GM12878 (cell line): Measurements from ENCODE around the gene OFD1. TPM values are rescaled to one million over a fixed set of nuclear protein-coding genes. Genes with fewer than 3 reads are reported as not detected.

Experiments
- ATAC-seq: fragments of 200-7000 bp; cut with Tn5 transposase; 3 replicates; pipeline ENCODE4 v1.9.1; 2020; ENCODE audit warnings: mild to moderate bottlenecking, moderate library complexity
- BruUV-seq: library from RNA; stranded (reverse); fragments of 400-500 nt; replicated peaks from 2 replicates; lab custom pipeline; 2021; lab: Mats Ljungman, UMichigan
- CTCF ChIA-PET: fragments of 300-600 bp; sonication (Branson Sonifier 250); formaldehyde crosslinking; extraction: SDS; loops from one replicate; lab custom pipeline; 2021; ENCODE audit warnings: inconsistent platforms; lab: Yijun Ruan, JAX
- POLR2A ChIA-PET: fragments of 350-600 bp; formaldehyde crosslinking; extraction: SDS; loops from one replicate; lab custom pipeline; 2021; ENCODE audit warnings: inconsistent platforms; lab: Charles Lee
- RAD21 ChIA-PET: fragments of 300-600 bp; sonication (Branson Sonifier 250); formaldehyde crosslinking; loops from one replicate; lab custom pipeline; 2023; ENCODE audit warnings: antibody characterized with exemption; ENCODE audit not compliant: unreplicated experiment; lab: Charles Lee
- SMC1A ChIA-PET: fragments of 300-600 bp; sonication (Branson Sonifier 250); formaldehyde crosslinking; loops from one replicate; lab custom pipeline; 2023; ENCODE audit not compliant: unreplicated experiment, uncharacterized antibody; lab: Charles Lee
- DNase-seq: peaks from one replicate; pipeline ENCODE4 v3.0.0-alpha.2; 2011; ENCODE audit warnings: low read depth, low spot score
- FAIRE-seq: peaks from 3 replicates; lab custom pipeline; 2011; peaks lifted over from hg19 to GRCh38; lab: Jason Lieb, UNC
- H2AFZ ChIP-seq: 2 replicates; pipeline ENCODE4 v1.6.0; 2011; ENCODE audit warnings: low read depth, low read length, control low read depth; ENCODE audit not compliant: control insufficient read depth
- H3K27ac ChIP-seq: 2 replicates; pipeline ENCODE4 v1.5.1; 2011; ENCODE audit warnings: control low read depth; ENCODE audit not compliant: control insufficient read depth, insufficient read depth
- H3K27me3 ChIP-seq, 2 experiments: replicated peaks in 1 of 2; 2 replicates each; pipeline versions ENCODE4 v1.6.0 to v1.6.1; 2011; ENCODE audit warnings: low read length in 1 of 2; ENCODE audit not compliant: control insufficient read depth in 2 of 2, insufficient read depth in 2 of 2
- H3K36me3 ChIP-seq, 2 experiments: 2 replicates each; pipeline ENCODE4 v1.5.1; 2011; ENCODE audit warnings: low read length in 1 of 2; ENCODE audit not compliant: control insufficient read depth in 2 of 2, insufficient read depth in 2 of 2
- H3K4me1 ChIP-seq: 2 replicates; pipeline ENCODE4 v1.6.1; 2011; ENCODE audit warnings: mild to moderate bottlenecking, low read length, moderate library complexity, mixed read lengths; ENCODE audit not compliant: control insufficient read depth, insufficient read depth
- H3K4me2 ChIP-seq: 2 replicates; pipeline ENCODE4 v1.6.0; 2011; ENCODE audit warnings: control low read depth; ENCODE audit not compliant: control insufficient read depth, insufficient read depth
- H3K4me3 ChIP-seq: fragments of 200-600 bp; sonication (generic); 2 replicates; pipeline ENCODE4 v1.5.1; 2016
- H3K79me2 ChIP-seq: 2 replicates; pipeline ENCODE4 v1.6.0; 2011; ENCODE audit warnings: low read length; ENCODE audit not compliant: control insufficient read depth, insufficient read depth
- H3K9ac ChIP-seq: 2 replicates; pipeline ENCODE4 v1.8.0; 2011; ENCODE audit warnings: low read length, control low read depth, mixed read lengths; ENCODE audit not compliant: control insufficient read depth, insufficient read depth
- H3K9me3 ChIP-seq: replicated peaks from 3 replicates; pipeline ENCODE4 v1.5.1; 2011; ENCODE audit warnings: mild to moderate bottlenecking, low read length; ENCODE audit not compliant: control insufficient read depth, insufficient read depth
- H4K20me1 ChIP-seq: 2 replicates; pipeline ENCODE4 v1.6.0; 2011; ENCODE audit not compliant: control insufficient read depth, insufficient read depth
- CBFB ChIP-seq: IDR thresholded peaks from 2 replicates; pipeline ENCODE4 v1.6.1; 2016; ENCODE audit warnings: antibody characterized with exemption, low read depth
- CREM ChIP-seq: IDR thresholded peaks from 2 replicates; pipeline ENCODE4 v1.6.1; 2014; ENCODE audit warnings: antibody characterized with exemption, low read depth
- HDAC6 ChIP-seq: fragments of 200-600 bp; sonication (generic); IDR thresholded peaks from one replicate; pipeline ENCODE4 v1.8.0; 2017; ENCODE audit warnings: antibody characterized with exemption; ENCODE audit not compliant: unreplicated experiment
- MEF2B ChIP-seq: fragments of 450-650 bp; IDR thresholded peaks from 2 replicates; pipeline ENCODE4 v1.6.1; 2018; ENCODE audit warnings: mild to moderate bottlenecking, moderate library complexity; ENCODE audit not compliant: partially characterized antibody, poor library complexity, severe bottlenecking
- PBX3 ChIP-seq: IDR thresholded peaks from 2 replicates; pipeline ENCODE4 v1.6.1; 2011; ENCODE audit warnings: mild to moderate bottlenecking, low read depth, low read length, moderate library complexity; ENCODE audit not compliant: insufficient replicate concordance
- RB1 ChIP-seq: fragments of 450-650 bp; formaldehyde crosslinking; IDR thresholded peaks from 2 replicates; pipeline ENCODE4 v1.6.1; 2017; ENCODE audit warnings: mild to moderate bottlenecking, borderline replicate concordance
- WGBS: methylation state at CpG from one replicate; pipeline ENCODE4 v1.1.6; 2016; ENCODE audit warnings: low lambda C conversion rate; ENCODE audit not compliant: insufficient replicate concordance, insufficient coverage; ENCODE audit errors: missing lambda C conversion rate; 5-methylcytosine and 5-hydroxymethylcytosine counted together
- in situ Hi-C: fragments of 300-500 bp; cut with MboI; formaldehyde crosslinking; loops from 9 replicates; pipeline ENCODE4 v1.14.3; 2018; ENCODE audit warnings: mixed read lengths
- intact Hi-C: fragments of 100-400 bp; cut with micrococcal nuclease; formaldehyde crosslinking; loops from one replicate; pipeline ENCODE4 v1.14.2; 2022; ENCODE audit not compliant: unreplicated experiment
- polyA plus RNA-seq, 11 experiments: library from polyadenylated mRNA; depleted of rRNA in 4 of 11; unstranded in 6 of 11; stranded (reverse) in 5 of 11; fragments of >200 nt; fragmentation: Nextera tagmentation in 4 of 11; fragmentation: Illumina TruSeq in 1 of 11; extraction: Ambion mirVana in 4 of 11; extraction: Trizol in 1 of 11; gene quantifications; 1 replicate in 1 of 11; 2 replicates in 10 of 11; pipeline versions ENCODE4 v1.2.1 to v1.2.3, GENCODE V29; 2011 to 2016; ENCODE audit warnings: inconsistent platforms in 2 of 11, missing spikeins in 2 of 11, low read depth in 1 of 11
- total RNA-seq, 4 experiments: library from RNA; depleted of rRNA in 3 of 4; stranded (reverse); fragments of >200 nt in 3 of 4; fragmentation: Illumina TruSeq in 1 of 4; extraction: Trizol in 1 of 4; gene quantifications; 2 replicates each; pipeline versions ENCODE4 v1.2.1 to v1.2.3, GENCODE V29; 2013 to 2021

OFD1 gene
- total and polyA plus RNA-seq, 10 of the 15 experiments (the other 5 are each of a cell fraction or from before 2014, with no cell fraction given): 22.4 to 77.2 (median 34.1) TPM

- ChIA-PET SMC1A (interaction anchor here (1.2 to 13.8 kb wide), 8 partner anchors 9 to 325 kb away, joined by 3 to 173 read pairs (median 6); partner anchors contain the start of genes OFD1 and TRAPPC2), CTCF (interaction anchor here (0.7 to 1.2 kb wide), 4 partner anchors 13 to 46 kb away, joined by 3 to 5 read pairs (median 4); partner anchors contain the start of genes OFD1 and TRAPPC2)
- Histone ChIP-seq H3K27me3 (no peaks in the 10 kb centered on the region), H3K79me2 (peaks cover 87% of the 10 kb centered on the region), H3K27ac (0 out of 2 replicates have a peak overlapping the region, but pooled peaks have one; percentile 1), H3K4me1 (peaks cover 23% of the 10 kb centered on the region), H4K20me1 (peaks cover 6% of the 10 kb centered on the region), H3K9ac (no peak overlapping the region; the same call in 1 of the 2 replicates), H3K36me3 (peaks cover 3 to 6% of the 10 kb centered on the region in 2 experiments), H2AFZ (no peak overlapping the region), H3K9me3 (no peaks in the 10 kb centered on the region)
- intact Hi-C loops: no loop called here
- no TSS peak for BruUV-seq
- no peak for FAIRE-seq
- TF ChIP-seq CBFB: no peak
- TF ChIP-seq RB1: no peak
- TF ChIP-seq CREM: no peak
- TF ChIP-seq HDAC6: no peak
- TF ChIP-seq PBX3: no peak
- TF ChIP-seq MEF2B: no peak
- TF ChIP-seq, all 136 proteins: peak for 0
- no peak overlapping the region; the same call in 1 of the 2 replicates for H3K4me2 ChIP-seq
- DNase-seq (no peak), ATAC-seq (peak; percentile 20)
- ChIA-PET RAD21 (interaction anchor here (1.3 to 2.7 kb wide), 5 partner anchors 9 to 34 kb away, joined by 3 to 8 read pairs (median 5); partner anchors contain the start of genes OFD1, RAB9A and TRAPPC2), POLR2A (interaction anchor here (0.6 kb wide), 1 partner anchor 80 kb away, joined by 5 read pairs; no protein-coding TSS in a partner anchor)
- in situ Hi-C loops: no loop called here
- 54% methylated on average over 3 of the region's 3 CpGs for WGBS
- peak overlapping the region; percentile 3; the same call in 1 of the 2 replicates for H3K4me3 ChIP-seq
Measured at GRCh38 chrX:13703135-13703534, 31.4 kb upstream of the OFD1 start.
